ENCODE data around the gene TBC1D10A. TPM values are rescaled to one million over a fixed set of nuclear protein-coding genes. Genes with fewer than 3 reads are reported as not detected.

Gene TBC1D10A
- total RNA-seq, 2 donors from 2014 or later = 46.9 to 63.1 TPM

- Mint-ChIP-seq H3K27ac (peak within 1 kb of the TSS; percentile 89), H3K4me3 (peak within 1 kb of the TSS; percentile 92), H3K36me3 (ENCODE audit: low read depth) (peaks cover 4% of the 10 kb centered on the region), H3K27me3 (no peaks in the 10 kb centered on the region), H3K4me1 (peaks cover 28% of the 10 kb centered on the region)
- DNase-seq = peak; percentile 75 to 90 (median 89)
- peak; percentile 83 for ATAC-seq
- no peaks in the 10 kb centered on the region for H3K9me3 ChIP-seq (ENCODE audit: control insufficient read depth, low read length, poor library complexity, severe bottlenecking)
These were observed 37.4 kb downstream of the TBC1D10A start, which contains the start of gene CASTOR1 for GRCh38 chr22:30289141-30289979. TSS of gene CASTOR1 (minus strand) at chr22:30289505. CDS start at chr22:30289497, 8 bp downstream.

- H3K36me3 Mint-ChIP-seq (ENCODE audit: low read depth) = peaks cover 4% of the 10 kb centered on the region
- H3K27ac Mint-ChIP-seq = peak overlapping the region; percentile 24
- H3K4me1 Mint-ChIP-seq = peaks cover 28% of the 10 kb centered on the region
- peak overlapping the region; percentile 92 for H3K4me3 Mint-ChIP-seq
- H3K27me3 Mint-ChIP-seq = no peaks in the 10 kb centered on the region
- H3K9me3 ChIP-seq (ENCODE audit: control insufficient read depth, low read length, poor library complexity, severe bottlenecking) = no peaks in the 10 kb centered on the region
- DNase-seq (no peak), ATAC-seq (no peak)
These were observed 38.2 kb downstream of the TBC1D10A start for GRCh38 chr22:30288419-30289140.

GRCh38 chr22:30287648-30288418, 38.9 kb downstream of the TBC1D10A start:
- H3K27ac Mint-ChIP-seq = peak overlapping the region; percentile 24
- no peaks in the 10 kb centered on the region for H3K9me3 ChIP-seq (ENCODE audit: control insufficient read depth, low read length, poor library complexity, severe bottlenecking)
- peaks cover 3% of the 10 kb centered on the region for H3K36me3 Mint-ChIP-seq (ENCODE audit: low read depth)
- no peaks in the 10 kb centered on the region for H3K27me3 Mint-ChIP-seq
- ATAC-seq (peak; percentile 57), DNase-seq (peak; percentile 67 to 86 (median 74))
- peak overlapping the region; percentile 92 for H3K4me3 Mint-ChIP-seq
- H3K4me1 Mint-ChIP-seq = peaks cover 33% of the 10 kb centered on the region

- H3K4me1 Mint-ChIP-seq = peaks cover 37% of the 10 kb centered on the region
- no peaks in the 10 kb centered on the region for H3K27me3 Mint-ChIP-seq
These were observed 39.7 kb downstream of the TBC1D10A start for GRCh38 chr22:30286813-30287647.

DNA sequence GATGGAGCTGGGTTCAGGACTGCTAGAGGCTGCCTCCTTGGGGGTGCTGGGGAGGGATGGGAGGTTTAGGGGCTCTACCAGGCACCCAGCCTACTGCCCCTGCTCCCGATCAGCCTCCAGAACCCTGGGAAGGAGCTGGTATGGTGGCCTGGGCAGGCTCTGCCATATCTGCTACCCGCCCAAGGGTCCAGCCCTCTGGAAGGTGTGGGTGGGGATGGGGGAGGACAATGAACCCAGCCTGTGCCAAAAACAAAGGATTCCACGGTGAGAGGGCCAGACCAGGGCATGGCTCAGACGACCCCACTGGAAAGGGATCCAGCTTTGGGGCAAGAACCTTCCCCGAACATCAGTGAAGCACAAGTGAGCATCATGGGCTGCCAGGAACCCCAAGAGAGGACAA, 40.4 kb downstream of the TBC1D10A start:
- peak overlapping the region; percentile 79 for H3K27ac Mint-ChIP-seq
- no peak for DNase-seq
- peaks cover 35% of the 10 kb centered on the region for H3K4me1 Mint-ChIP-seq
- no peaks in the 10 kb centered on the region for H3K27me3 Mint-ChIP-seq
- no peak for ATAC-seq
- no peaks in the 10 kb centered on the region for H3K36me3 Mint-ChIP-seq (ENCODE audit: low read depth)
- H3K9me3 ChIP-seq (ENCODE audit: control insufficient read depth, low read length, poor library complexity, severe bottlenecking) = no peaks in the 10 kb centered on the region
- H3K4me3 Mint-ChIP-seq = peak overlapping the region; percentile 41

More at GRCh38 chr22:30286813-30287647, 39.7 kb downstream of the TBC1D10A start:
- H3K9me3 ChIP-seq (ENCODE audit: control insufficient read depth, low read length, poor library complexity, severe bottlenecking) = no peaks in the 10 kb centered on the region
- Mint-ChIP-seq H3K27ac (peak overlapping the region; percentile 79), H3K4me3 (peak overlapping the region; percentile 50), H3K36me3 (ENCODE audit: low read depth) (peaks cover 3% of the 10 kb centered on the region)
- DNase-seq (peak; percentile 77 to 84 (median 82)), ATAC-seq (peak; percentile 38)

- ATAC-seq (no peak), DNase-seq (no peak)
- peaks cover 35% of the 10 kb centered on the region for H3K4me1 Mint-ChIP-seq
- H3K36me3 Mint-ChIP-seq (ENCODE audit: low read depth) = no peaks in the 10 kb centered on the region
- H3K27ac Mint-ChIP-seq = peak overlapping the region; percentile 79
- no peaks in the 10 kb centered on the region for H3K27me3 Mint-ChIP-seq
- no peaks in the 10 kb centered on the region for H3K9me3 ChIP-seq (ENCODE audit: control insufficient read depth, low read length, poor library complexity, severe bottlenecking)
- H3K4me3 Mint-ChIP-seq = no peak overlapping the region
These were observed 40.9 kb downstream of the TBC1D10A start for GRCh38 chr22:30285846-30286200.

DNA sequence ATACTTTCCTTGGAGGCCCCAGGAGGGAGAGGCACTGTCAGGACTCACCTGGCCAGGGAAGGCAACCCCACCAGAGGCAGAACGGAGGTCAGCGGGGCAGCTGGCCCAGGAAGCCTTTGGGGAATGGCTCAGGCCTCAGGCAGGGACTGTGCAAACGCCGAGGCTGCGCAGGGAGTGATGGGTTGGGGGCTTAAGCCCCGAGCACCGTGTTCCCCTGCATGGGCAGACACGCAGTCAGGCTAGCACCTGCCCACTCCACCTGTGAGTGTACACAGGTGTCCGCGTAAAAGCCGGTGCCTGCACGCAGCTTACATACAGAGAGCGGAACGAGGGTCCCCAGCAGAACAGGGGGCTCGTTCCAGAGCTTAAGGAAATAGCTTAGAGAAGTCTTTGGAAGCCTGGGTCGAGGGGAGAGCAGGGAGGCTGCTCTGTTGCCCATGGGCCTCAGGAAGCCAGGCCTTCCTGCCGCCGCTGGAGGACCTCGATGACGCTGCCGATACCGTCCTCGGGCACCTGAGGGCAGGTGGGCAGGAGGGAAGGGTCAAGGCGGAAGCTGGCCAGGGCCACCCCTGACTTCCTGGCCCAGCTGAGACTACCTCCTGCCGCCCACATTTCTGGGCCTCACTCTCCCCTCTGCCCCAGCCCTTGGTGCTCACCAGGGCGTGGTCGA, 41.4 kb downstream of the TBC1D10A start:
- DNase-seq (no peak), ATAC-seq (no peak)
- Mint-ChIP-seq H3K4me3 (peak overlapping the region; percentile 57), H3K27me3 (no peaks in the 10 kb centered on the region), H3K4me1 (peaks cover 33% of the 10 kb centered on the region), H3K36me3 (ENCODE audit: low read depth) (no peaks in the 10 kb centered on the region), H3K27ac (no peak overlapping the region)
- H3K9me3 ChIP-seq (ENCODE audit: control insufficient read depth, low read length, poor library complexity, severe bottlenecking) = no peaks in the 10 kb centered on the region

DNA sequence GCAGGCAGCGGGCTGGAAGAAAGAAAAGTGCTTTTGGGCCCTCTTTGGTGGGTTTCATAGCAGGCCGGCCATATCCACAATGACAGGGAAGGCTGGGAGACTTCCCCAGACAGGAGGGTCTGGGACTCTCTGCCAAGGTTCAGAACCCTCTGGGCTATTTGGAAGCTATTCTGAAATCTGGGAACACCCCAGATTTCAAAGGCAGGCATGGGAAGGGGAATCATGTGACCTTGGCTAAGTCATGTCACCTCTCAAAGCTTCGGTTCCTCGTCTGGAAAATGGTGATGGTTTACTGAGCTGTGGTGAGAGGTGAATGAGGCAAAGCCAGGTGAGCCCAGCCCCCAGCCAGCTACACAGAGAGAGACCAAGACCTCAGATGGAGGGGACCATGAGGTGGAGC, 42.1 kb downstream of the TBC1D10A start:
- Mint-ChIP-seq H3K27ac (no peak overlapping the region), H3K4me1 (peaks cover 32% of the 10 kb centered on the region), H3K27me3 (no peaks in the 10 kb centered on the region), H3K36me3 (ENCODE audit: low read depth) (no peaks in the 10 kb centered on the region), H3K4me3 (peak overlapping the region; percentile 57)
- DNase-seq (no peak), ATAC-seq (no peak)
- no peaks in the 10 kb centered on the region for H3K9me3 ChIP-seq (ENCODE audit: control insufficient read depth, low read length, poor library complexity, severe bottlenecking)

- H3K27me3 Mint-ChIP-seq = no peaks in the 10 kb centered on the region
These were observed 42.6 kb downstream of the TBC1D10A start for GRCh38 chr22:30284172-30284571.

GRCh38 chr22:30283342-30283741, 43.4 kb downstream of the TBC1D10A start:
- Mint-ChIP-seq H3K36me3 (ENCODE audit: low read depth) (no peaks in the 10 kb centered on the region), H3K4me3 (peak overlapping the region; percentile 55), H3K4me1 (peaks cover 37% of the 10 kb centered on the region), H3K27ac (peak overlapping the region; percentile 32), H3K27me3 (no peaks in the 10 kb centered on the region)
- DNase-seq (no peak), ATAC-seq (no peak)
- H3K9me3 ChIP-seq (ENCODE audit: control insufficient read depth, low read length, poor library complexity, severe bottlenecking) = no peaks in the 10 kb centered on the region

More at GRCh38 chr22:30284172-30284571, 42.6 kb downstream of the TBC1D10A start:
- Mint-ChIP-seq H3K27ac (no peak overlapping the region), H3K4me3 (peak overlapping the region; percentile 49), H3K4me1 (peaks cover 33% of the 10 kb centered on the region), H3K36me3 (ENCODE audit: low read depth) (no peaks in the 10 kb centered on the region)
- H3K9me3 ChIP-seq (ENCODE audit: control insufficient read depth, low read length, poor library complexity, severe bottlenecking) = no peaks in the 10 kb centered on the region
- ATAC-seq (no peak), DNase-seq (no peak)

DNA sequence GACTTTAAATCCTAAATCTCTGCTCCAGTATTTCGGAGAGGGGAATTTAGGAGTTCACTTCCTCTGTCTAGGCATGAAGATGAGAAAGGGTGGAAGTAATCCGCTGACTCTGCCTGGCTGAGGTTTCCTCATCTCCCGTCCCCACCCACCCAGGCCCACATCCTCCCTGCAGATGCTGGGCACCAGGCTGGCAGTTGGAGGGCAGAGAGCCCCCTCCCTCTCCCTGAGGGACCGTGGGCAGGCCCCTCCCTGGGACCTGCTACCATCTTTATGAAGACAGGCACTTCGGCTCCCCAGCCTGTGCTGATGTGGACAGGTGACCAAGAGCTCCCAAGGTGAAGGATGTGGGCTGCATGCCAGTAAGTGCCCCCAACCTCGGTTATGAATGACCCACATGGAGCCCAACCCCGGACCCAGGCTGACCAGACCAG, 44.1 kb downstream of the TBC1D10A start:
- Mint-ChIP-seq H3K27me3 (no peaks in the 10 kb centered on the region), H3K4me1 (peaks cover 31% of the 10 kb centered on the region), H3K4me3 (peak overlapping the region; percentile 12), H3K27ac (peak overlapping the region; percentile 32), H3K36me3 (ENCODE audit: low read depth) (no peaks in the 10 kb centered on the region)
- no peak for DNase-seq
- ATAC-seq = no peak
- H3K9me3 ChIP-seq (ENCODE audit: control insufficient read depth, low read length, poor library complexity, severe bottlenecking) = no peaks in the 10 kb centered on the region

DNA sequence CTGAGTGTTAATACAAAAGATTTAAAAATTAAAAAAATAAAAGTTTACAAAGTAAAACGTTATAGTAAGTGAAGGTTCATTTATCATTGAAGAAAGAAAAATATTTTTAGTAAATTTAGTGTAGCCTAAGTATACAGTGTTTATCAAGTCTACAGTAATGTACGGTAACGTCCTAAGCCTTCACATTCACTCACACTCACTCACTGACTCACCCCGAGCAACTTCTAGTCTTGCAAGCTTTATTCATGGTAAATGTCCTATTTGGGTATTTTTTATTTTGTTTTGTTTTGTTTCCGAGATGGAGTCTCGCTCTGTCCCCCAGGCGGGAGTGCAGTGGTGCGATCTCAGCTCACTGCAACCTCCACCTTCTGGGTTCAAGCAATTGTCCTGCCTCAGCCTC, 46.2 kb downstream of the TBC1D10A start:
- no peak overlapping the region for H3K4me3 Mint-ChIP-seq
- H3K27ac Mint-ChIP-seq = no peak overlapping the region
- peaks cover 37% of the 10 kb centered on the region for H3K4me1 Mint-ChIP-seq

More for the DNA sequence above, 46.2 kb downstream of the TBC1D10A start:
- DNase-seq (no peak), ATAC-seq (no peak)
- Mint-ChIP-seq H3K36me3 (ENCODE audit: low read depth) (no peaks in the 10 kb centered on the region), H3K27me3 (no peaks in the 10 kb centered on the region)
- H3K9me3 ChIP-seq (ENCODE audit: control insufficient read depth, low read length, poor library complexity, severe bottlenecking) = no peaks in the 10 kb centered on the region
